HEK293 (cell line): ENCODE data around the gene MUC5B.

Source experiments
- CTCF ChIP-seq: fragments of 450-650 bp; formaldehyde crosslinking; IDR thresholded peaks from 2 replicates; pipeline ENCODE4 v1.5.1; 2016; ENCODE audit warnings: missing biosample characterization, missing genetic modification characterization
- HOXC10 ChIP-seq: sonication (generic); formaldehyde crosslinking; IDR thresholded peaks from 2 replicates; pipeline ENCODE4 v1.8.1; 2023; ENCODE audit warnings: mild to moderate bottlenecking, missing genetic modification reagents
- KLF1 ChIP-seq: fragments of 450-650 bp; formaldehyde crosslinking; IDR thresholded peaks from 2 replicates; pipeline ENCODE4 v1.5.1; 2016; ENCODE audit warnings: missing biosample characterization, missing genetic modification characterization
- MYNN ChIP-seq: fragments of 450-650 bp; formaldehyde crosslinking; IDR thresholded peaks from 2 replicates; pipeline ENCODE4 v1.5.1; 2016; ENCODE audit warnings: missing biosample characterization, missing genetic modification characterization, borderline replicate concordance
- REPIN1 ChIP-seq: fragments of 450-650 bp; formaldehyde crosslinking; IDR thresholded peaks from 2 replicates; pipeline ENCODE4 v1.5.1; 2017; ENCODE audit warnings: missing biosample characterization, missing genetic modification characterization, low read depth
- ZBTB44 ChIP-seq: fragments of 450-650 bp; IDR thresholded peaks from 2 replicates; pipeline ENCODE4 v1.5.1; 2018; ENCODE audit warnings: missing biosample characterization, mild to moderate bottlenecking, missing genetic modification characterization
- ZBTB8A ChIP-seq: fragments of 450-650 bp; formaldehyde crosslinking; IDR thresholded peaks from 2 replicates; pipeline ENCODE4 v1.5.1; 2016; ENCODE audit warnings: missing biosample characterization, missing genetic modification characterization
- ZFP41 ChIP-seq: fragments of 450-650 bp; formaldehyde crosslinking; IDR thresholded peaks from 2 replicates; pipeline ENCODE4 v1.5.1; 2016; ENCODE audit warnings: missing biosample characterization, missing genetic modification characterization, borderline replicate concordance
- ZNF23 ChIP-seq: fragments of 450-650 bp; formaldehyde crosslinking; IDR thresholded peaks from 2 replicates; pipeline ENCODE4 v1.5.1; 2016; ENCODE audit warnings: missing biosample characterization, missing genetic modification characterization, borderline replicate concordance
- ZNF239 ChIP-seq: fragments of 450-650 bp; formaldehyde crosslinking; IDR thresholded peaks from 2 replicates; pipeline ENCODE4 v1.5.1; 2016; ENCODE audit warnings: missing biosample characterization, missing genetic modification characterization
- ZNF311 ChIP-seq: fragments of 450-650 bp; formaldehyde crosslinking; IDR thresholded peaks from 2 replicates; pipeline ENCODE4 v1.5.1; 2017; ENCODE audit warnings: missing biosample characterization, missing genetic modification characterization, borderline replicate concordance
- ZNF561 ChIP-seq: fragments of 450-650 bp; IDR thresholded peaks from 2 replicates; pipeline ENCODE4 v1.5.1; 2018; ENCODE audit warnings: missing biosample characterization, missing genetic modification characterization, borderline replicate concordance

DNA sequence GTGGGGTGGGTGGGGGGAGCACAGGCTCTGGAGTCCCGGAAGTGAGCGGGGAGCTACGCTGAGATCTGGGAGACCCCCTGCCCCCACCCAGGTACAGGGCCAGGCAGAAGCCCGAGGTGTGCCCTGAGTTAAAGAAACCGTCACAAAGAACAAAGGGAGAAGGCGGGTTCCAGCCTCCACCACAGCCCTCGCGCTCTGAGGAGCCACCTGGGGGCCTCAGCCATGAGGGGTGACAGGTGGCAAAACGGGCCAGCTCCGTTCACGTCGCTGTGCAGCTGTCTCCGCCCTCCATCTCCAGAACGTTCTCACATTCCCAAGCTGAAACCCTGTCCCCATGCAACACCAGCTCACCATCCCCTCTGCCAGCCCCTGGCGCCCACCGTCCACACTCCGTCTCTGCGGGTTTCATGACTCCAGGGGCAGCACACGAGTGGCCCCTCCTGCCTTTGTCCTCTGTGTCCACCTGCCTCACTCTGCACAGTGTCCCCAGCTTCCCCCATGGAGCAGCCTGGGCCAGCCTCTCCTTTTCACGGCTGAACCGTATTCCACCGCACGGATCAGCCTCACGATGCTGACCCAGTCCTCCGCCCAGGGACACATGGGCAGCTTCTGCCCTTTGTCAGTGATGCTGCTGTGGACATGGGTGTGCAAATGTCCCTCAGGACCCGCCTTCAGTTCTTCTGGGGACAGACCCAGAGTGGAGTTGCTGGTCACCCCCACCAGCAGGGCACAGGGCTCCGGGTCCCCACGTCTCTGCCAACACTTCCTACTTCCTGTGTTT, 1.7 kb upstream of the MUC5B start:
- no peak for TF ChIP-seq ZNF561 (tag by site-specific recombination)
- TF ChIP-seq CTCF (tag by site-specific recombination), result no peak
- TF ChIP-seq REPIN1 (tag by site-specific recombination), result no peak
- TF ChIP-seq KLF1 (tag by site-specific recombination), result no peak
- no peak for TF ChIP-seq ZFP41 (tag by site-specific recombination)
- TF ChIP-seq ZBTB8A (tag by site-specific recombination), result no peak
- no peak for TF ChIP-seq HOXC10 (CRISPR knock-in tag)
- TF ChIP-seq ZBTB44 (tag by site-specific recombination), result no peak
- TF ChIP-seq ZNF239 (tag by site-specific recombination), result no peak
- no peak for TF ChIP-seq ZNF23 (tag by site-specific recombination)
- no peak for TF ChIP-seq ZNF311 (tag by site-specific recombination)
- no peak for TF ChIP-seq MYNN (tag by site-specific recombination)
